HG02642 (cell line): Measurements from ENCODE around the gene DNM3.

Source experiments
- ATAC-seq: cut with Tn5 transposase; IDR thresholded peaks from one replicate; pipeline ENCODE4 v1.9.1; 2021; ENCODE audit warnings: mild to moderate bottlenecking; ENCODE audit not compliant: unreplicated experiment, poor library complexity

The DNM3 gene

GRCh38 chr1:171912509-171913175, 71.3 kb downstream of the DNM3 start:
- no peak for ATAC-seq

- ATAC-seq: no peak
Observed at GRCh38 chr1:171913385-171913784, 72.1 kb downstream of the DNM3 start.

- no peak for ATAC-seq
Observed at GRCh38 chr1:171916315-171916771, 75.0 kb downstream of the DNM3 start.

- ATAC-seq: no peak
Observed at GRCh38 chr1:171917331-171917730, 76.0 kb downstream of the DNM3 start.

GRCh38 chr1:171919891-171920887, 78.9 kb downstream of the DNM3 start:
- no peak for ATAC-seq

- no peak for ATAC-seq
Observed at GRCh38 chr1:171922999-171923398, 81.7 kb downstream of the DNM3 start.

DNA sequence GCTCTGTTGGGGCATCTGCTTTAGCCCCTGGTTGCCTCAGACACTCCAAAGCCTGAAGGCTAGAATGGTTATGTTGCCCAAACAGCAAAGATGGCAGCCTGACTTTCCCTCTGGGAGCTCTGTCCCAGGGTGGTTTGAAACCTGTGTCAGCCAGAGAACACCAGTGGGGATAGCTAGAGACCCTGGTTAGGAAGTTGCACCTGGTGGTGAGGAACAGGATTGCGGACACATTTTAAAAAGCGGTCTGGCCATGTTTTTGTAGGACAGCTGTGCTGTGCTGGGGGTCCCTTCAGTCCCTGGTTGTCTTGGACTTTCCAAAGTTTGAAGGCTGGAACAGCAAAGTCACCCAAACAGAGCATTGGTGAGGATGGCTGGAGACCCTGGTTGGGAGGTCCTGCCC, 87.8 kb downstream of the DNM3 start:
- ATAC-seq: no peak

GRCh38 chr1:171931752-171932151, 90.5 kb downstream of the DNM3 start:
- ATAC-seq: no peak

- no peak for ATAC-seq
Observed at GRCh38 chr1:171934664-171935063, 93.4 kb downstream of the DNM3 start.

DNA sequence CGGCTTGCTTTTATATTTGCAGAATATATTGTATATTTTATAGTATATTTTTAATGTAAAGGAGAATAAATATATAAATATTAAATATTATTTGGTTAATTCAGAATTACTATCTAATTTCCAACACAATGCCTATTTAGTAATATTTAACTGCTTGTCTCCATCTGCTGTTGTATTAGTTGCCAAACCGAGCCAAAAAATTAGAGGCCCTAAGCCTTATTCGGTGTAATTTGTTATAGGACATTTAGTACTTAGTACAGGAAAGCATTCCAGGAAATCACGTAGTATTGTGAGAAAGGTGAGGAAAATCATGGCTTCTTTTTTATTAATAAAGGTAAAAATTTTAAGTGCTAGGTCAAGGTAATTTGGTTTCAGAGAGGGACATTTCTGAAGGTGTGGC, 93.8 kb downstream of the DNM3 start:
- no peak for ATAC-seq

DNA sequence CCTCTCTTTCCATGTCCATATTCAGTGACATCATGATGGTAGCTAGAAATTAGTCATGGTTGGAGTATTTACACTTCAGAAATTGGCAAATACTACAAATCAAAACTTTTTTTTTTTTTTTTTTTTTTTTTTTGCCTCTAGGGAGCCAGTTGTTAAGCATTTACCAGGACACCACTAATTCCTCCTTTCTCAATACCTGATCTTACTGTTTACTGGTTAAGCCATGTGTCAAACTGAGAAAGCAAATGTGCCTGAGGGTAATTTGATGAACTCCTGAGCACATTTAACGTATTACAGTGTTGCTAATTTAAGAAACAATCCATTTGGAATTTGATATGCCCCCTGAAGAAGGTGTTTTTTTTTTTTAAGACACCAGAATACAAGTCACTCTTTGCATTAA, 94.4 kb downstream of the DNM3 start:
- no peak for ATAC-seq

- ATAC-seq: no peak
Observed at GRCh38 chr1:171937938-171938337, 96.6 kb downstream of the DNM3 start.

- ATAC-seq: no peak
Observed at GRCh38 chr1:171939740-171940139, 98.4 kb downstream of the DNM3 start.

DNA sequence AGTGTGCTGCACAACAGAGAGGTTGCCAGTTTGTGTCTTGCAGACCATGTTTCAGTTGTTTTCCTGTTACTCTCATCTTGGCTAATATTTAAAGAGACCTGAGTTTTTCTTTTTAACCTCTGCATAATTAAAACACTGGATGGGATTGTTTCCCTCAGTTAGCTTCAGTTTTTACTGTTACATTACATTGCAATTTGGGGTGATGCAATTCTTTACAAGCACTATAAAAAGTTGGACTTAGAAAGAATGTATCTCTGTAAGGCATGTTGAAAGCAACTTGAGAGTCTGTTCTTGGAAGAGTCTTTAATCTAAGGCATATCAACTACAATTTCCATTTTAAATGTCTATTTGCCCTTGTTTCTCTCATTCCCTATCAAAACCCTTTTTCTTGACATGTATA, 99.1 kb downstream of the DNM3 start:
- no peak for ATAC-seq

DNA sequence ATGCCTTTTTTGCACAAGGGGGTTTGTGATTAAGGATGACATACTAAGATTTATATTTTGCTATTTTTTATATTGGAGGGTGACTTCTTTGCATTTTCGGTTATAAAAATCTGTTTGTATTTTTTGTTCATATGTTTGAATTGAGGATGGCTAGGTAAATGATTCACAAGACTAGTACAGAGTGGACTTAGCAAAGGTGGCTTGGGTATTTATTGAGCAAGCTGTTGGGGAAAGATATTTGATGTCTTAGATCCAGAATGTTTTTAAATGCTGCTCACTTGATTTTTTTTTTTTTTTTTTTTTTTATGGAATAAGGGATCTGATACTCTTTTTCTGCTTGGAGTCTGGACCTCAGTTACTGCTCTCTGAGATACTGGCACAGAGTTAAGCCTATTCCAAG, 100.6 kb downstream of the DNM3 start:
- ATAC-seq: no peak

DNA sequence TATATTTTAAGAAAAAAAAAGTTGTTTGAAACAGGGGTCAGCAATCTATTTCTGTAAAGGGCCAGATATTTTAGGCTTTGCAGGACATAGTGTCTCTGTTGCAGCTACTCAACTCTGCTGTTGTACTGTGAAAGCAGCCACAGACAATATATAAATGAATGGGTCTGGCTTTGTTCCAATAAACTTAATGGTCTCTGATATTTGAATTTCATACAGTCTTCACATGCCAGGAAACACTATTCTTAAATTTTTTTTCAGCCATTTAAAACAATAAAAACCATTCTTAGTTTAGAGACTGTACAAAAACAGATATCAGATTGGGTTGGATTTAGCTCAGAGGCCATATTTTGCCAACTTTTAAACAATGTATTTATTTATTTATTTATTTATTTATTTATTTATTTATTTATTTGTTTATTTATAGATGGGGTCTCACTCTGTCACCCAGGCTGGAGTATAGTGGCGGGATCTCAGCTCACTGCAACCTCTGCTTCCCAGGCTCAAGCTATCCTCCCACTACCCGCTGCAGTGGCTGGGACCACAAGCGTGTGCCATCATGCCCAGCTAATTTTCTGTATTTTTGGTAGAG, 102.8 kb downstream of the DNM3 start:
- no peak for ATAC-seq

DNA sequence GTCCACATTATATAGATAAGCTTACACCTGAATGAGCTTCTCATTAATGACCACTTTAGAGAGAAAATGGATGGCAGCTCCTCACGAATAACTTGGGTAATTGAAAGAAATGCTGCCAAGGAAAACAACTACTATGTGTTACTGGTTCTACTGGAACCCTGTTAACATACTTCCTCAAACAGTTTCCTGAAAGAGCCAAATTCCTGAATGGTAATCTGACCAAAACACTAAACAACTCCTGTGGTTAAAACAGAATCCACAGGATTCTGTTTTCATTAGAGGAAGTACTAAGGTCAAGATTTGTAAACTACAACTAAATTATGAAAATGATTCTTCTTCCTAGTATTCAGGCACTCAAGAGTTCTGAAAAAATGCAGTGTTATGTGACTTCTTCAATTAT, 107.2 kb downstream of the DNM3 start:
- no peak for ATAC-seq

- ATAC-seq: no peak
Observed at GRCh38 chr1:171949316-171949715, 108.0 kb downstream of the DNM3 start.

- no peak for ATAC-seq
Observed at GRCh38 chr1:171953835-171954234, 112.5 kb downstream of the DNM3 start.

GRCh38 chr1:171954361-171954760, 113.1 kb downstream of the DNM3 start:
- ATAC-seq: no peak

DNA sequence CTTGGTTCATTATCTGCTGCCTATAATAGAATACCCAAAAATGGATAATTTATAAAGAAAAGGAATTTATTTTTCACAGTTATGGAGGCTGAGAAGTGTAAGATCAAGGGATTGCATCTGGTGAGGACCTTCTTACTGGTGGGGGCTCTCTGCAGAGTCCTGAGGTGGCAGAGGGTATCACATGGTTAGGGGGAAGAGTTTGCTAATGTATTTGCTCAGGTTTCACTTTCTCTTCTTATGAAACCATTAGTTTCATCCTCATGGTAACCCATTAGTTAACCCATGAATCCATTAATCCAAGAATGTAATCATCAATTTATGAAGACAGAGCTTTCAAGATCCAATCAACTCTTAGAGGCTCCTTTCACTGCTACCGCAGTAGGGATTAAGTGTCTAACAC, 120.6 kb downstream of the DNM3 start:
- ATAC-seq: no peak
